NCI-H146 treated with DMSO at 0.1 percent for 48 hours (cell line): ENCODE measurements around the gene AGT.

ENCODE experiments used
- DNase-seq: peaks from one replicate; lab custom pipeline; 2025; ENCODE audit not compliant: unreplicated experiment; lab: John Stamatoyannopoulos, UW

Gene AGT

DNA sequence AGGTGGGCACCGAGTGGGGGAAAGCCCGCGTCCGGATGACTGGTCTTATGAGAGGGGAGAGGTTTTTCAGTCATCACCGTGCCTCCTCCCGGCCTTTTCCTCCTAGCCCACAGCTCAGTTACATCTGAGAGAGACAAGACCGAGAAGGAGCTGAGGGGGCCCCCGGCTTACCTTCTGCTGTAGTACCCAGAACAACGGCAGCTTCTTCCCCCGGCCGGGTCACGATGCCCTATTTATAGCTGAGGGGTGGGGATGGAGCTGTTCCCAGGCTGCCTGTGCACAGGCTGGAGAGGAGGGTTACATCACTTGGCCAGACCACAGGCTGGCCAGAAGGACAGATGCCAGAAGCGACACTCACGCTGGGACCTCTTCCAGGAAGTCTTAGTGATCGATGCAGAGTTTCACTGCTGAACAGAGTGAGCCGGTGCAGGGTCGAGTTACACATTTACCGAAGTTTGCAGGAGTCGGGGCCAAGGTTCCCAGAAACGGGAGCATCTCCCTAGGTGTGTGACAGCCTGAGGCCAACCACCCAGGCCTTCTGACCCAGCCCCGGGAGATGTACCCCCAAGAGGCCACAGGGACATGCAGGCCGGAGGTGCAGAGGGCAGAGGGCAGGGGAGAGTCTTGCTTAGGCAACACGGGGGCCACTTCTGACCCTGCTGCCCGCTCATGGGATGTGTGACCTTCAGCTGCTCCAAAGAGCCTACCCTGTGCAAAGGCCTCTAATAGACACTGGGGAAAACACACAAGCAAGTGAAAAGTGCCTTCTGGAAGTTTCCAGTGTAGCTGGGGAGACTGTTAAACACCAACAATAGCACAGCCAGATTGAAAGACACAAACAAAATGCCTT, at the start of gene AGT:
AGT (minus strand) TSS at position 208 of the 850 bp plus-strand sequence. CDS start 3,299 bp downstream, outside the sequence.
- no peak for DNase-seq

DNA sequence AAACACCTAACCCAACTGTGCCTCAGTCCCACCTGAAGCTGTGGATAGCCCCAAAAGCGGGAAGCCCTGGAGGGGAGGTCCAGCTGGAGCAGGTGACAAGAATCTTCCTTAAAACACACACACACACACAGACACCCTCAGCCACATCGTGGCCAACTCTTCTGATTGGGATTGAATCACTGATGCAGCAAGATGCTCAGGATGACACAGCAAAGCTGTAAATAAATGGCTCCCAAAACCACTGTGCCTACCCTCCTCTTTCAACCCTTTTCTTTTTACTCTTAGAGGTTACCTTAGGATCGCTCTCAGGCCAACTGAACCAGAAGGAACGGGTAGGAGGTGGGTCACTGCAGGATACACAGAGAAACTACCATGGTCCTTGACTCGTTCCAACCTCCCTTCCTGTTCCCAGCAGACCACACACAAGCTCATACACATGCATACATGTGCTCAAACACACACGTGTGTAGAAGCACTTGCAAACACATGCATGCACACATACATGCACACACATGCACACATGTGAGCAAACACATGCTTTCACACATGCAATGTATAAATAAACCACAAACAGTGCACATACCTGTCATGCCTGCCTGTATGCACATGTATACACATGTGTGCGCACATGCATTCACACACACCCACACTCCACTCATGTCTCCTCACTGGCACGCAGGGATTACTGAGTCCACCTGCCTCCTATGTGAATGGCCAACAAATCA, 47.7 kb upstream of the AGT start:
- DNase-seq: no peak

DNA sequence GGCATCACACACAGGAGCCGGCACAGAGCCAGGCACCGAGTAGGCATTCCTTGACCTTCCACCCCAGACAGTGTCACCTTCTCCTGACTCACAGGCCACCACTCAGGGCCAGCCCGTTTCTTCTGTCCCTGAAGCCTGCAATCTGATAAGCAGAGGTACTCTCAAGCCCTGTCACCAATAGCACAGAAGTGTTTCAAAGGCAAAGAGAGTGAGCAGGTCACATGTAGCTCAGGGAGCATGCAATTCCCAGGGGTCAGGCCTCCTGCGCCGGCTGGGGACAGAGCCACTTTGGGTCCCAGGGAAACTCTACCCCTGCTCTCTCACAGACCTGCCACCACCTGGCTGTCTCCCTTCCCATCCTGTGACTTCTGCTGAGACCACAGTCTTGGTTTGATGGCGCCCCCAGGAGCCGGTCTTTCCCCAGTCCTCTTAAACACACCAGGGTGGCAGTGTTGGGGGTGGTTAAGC, 46.5 kb upstream of the AGT start:
- DNase-seq: no peak

DNA sequence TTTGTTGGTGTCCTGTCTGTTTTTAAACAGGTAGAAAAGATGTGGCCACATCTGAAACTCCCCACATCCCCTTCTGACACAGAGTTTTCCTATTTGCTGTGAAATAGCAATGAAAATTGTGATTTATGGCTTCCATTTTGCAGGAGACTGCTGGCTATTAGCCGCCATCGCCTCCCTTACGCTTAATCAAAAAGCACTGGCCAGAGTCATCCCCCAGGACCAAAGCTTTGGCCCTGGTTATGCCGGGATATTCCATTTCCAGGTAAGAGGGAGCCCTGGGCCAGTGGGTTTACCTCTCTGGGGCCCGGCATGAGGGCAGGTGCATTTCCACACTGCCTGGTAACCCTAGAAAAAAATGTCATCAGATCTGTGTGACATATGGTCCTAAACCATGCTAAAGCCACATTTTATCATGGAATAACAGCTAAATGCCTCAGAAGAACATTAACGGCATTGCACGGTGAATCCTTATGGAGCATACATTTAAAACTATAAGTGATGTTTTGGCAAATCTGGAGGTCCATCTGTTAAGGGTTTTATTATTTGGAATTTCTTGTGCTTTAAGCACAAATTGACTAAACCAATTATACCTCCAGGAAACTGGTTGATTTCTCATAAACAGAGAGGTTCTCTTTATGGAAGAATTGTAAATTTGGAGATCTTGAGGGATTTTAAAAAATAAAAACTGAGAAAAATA, 45.6 kb upstream of the AGT start:
- no peak for DNase-seq

DNA sequence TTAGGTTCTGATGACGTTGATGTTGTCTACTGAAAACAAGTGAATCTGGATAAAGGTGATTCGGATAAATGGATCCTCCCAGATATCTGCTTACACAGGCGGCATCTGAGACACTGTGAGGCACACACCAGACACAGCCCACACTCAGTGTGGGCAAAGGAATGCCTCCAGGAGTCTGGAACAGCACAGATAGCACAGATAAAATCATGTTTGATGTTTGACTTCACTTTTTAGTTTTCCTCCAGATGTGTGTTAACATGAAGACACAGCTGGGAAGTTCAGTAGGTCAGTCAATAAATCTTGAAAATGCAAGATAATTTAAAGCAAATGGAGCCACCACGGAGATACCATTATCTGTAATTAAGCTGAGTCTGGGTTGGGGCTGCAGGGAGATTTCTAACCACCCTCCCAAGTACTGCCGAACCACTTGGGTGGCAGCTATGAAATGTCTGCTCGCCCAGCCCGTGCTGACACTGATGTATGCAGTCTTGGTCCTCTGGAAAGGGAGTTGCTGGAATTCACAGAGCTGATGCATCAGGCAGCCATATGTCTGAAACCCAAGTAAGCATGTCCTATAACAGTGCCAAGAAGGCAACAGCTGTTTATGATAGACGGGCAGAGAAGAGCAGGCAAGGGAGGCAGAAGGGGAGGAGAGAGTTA, 44.9 kb upstream of the AGT start:
- DNase-seq: no peak

DNA sequence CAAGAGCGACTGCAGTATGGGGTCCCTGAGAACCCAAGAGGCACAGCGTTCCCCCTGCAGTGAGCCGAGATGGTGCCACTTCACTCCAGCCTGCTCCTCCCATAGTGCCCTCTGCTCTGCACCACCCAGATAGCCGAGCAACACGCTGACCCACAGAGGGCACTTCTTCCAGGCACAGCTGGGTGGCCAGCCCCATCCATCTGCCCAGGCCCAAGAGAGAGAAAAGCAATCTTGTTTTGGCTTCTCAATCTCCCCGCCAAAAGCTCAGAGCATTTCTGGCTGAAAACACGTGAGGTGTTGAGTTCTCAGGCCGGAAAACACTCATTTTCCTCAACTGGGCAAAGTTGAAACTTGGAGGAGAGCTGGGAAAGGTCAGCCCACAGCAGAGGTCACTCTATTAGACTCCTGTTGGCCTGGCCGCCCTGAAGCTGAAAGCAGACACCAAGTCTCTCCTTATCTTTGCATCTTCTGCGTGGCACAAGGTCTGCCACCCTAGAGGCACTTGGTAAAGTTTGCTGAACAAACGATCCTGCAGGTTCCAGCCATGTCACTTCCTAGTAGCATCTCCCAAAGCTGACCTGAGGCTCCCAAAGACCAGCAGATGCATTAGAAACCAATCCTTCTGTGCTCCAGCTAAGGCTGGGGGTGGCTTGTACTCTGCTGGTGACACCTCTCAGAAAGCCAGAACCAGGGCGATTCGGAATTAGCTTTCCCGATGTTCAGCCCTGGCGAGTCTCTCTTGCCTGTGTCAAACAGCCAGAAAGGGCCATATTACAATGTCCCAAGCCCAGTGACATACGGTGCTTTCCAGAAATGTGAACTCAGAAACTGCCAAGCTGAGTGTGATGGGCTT, 44.2 kb upstream of the AGT start:
- no peak for DNase-seq

DNA sequence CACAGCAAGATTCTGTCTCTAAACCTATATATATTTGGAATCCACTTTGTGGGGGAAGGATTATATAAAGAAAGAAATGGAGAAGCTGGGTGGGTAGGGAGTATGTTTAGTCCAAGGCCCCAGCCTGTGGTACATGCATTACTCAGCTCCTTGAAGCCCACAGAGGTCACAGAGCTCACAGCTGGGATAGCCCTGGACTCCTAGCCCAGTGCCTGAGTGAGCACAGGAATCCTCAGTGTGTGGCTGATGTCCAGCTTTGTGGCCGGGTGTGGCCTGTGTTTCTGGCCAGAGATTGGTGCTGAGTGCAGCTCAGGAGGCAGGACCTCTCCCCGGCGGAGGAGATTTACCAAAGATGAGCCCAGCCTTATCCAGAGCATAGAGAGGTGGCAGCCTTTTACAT, 40.9 kb upstream of the AGT start:
- DNase-seq: no peak

DNA sequence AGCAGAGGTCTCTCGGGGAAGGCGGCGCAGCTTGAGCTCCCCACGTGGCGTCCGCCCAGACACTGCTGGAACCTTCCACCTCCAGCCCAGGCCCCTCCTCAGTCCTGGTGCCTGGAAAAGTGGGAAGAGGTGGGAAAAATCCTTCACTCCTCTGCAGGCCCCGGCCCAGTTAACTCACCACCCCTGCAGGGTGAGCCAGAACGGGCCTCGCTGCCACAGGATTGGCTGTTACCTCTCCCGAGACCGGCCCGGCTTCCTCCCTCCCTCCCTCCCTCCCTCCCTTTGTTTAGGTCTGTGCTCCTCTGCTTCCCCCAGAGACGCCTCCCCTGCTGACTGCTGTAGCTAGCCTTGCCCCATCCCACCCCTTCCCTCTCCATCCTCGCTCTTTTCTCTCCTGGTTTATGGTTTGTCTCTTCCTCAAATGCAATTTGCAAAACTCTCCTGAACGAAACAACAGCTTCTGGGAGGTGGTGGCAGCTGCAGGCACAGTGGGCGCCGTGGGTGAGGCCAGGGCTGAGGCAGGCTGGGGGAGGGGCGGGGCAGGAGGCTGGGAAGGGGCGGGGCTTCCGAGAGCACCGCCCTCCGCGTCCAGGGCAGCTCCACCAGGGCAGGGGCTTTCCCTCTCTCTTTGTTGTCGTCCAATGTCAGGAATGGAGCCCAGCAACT, 39.8 kb upstream of the AGT start:
- DNase-seq: peak; percentile 54

DNA sequence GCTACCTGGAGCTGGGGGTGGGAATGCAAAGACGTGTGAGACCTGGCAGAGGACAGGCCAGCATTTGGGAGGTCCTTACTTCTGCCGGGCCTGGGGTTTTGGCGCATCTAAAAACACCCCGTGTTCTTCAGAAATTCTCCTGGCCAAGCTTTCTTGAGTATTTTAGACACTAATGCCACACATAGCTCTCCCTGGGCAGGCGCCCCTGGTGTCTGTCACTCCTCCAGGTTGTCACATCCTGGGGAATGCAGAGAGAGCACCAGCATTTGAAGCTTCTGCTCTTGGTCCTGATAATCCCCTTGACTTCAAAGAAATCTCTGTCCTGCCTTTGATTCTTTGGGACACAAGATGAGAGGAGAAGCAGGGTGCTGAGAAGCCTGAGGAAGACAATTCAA, 39.3 kb upstream of the AGT start:
- no peak for DNase-seq

DNA sequence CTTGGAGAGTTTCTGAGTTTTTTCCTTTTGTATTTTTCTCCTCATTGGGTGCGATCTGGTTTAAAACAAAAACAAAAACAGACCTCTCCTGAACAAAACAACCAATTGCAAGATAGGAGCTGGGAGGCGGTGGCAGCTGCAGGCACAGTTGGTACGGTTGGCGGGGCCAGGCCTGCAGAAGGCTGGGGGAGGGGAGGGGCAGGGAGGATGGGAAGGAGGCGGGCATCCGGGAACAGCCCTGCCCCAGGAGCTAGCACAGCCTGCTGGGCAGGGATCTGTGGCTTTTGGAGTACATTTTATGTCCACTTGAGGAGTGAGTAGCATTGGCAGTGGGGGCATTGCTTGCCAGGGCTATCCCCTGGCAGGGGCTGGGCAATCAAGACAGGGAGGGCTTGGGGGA, 38.5 kb upstream of the AGT start:
- peak; percentile 22 for DNase-seq

DNA sequence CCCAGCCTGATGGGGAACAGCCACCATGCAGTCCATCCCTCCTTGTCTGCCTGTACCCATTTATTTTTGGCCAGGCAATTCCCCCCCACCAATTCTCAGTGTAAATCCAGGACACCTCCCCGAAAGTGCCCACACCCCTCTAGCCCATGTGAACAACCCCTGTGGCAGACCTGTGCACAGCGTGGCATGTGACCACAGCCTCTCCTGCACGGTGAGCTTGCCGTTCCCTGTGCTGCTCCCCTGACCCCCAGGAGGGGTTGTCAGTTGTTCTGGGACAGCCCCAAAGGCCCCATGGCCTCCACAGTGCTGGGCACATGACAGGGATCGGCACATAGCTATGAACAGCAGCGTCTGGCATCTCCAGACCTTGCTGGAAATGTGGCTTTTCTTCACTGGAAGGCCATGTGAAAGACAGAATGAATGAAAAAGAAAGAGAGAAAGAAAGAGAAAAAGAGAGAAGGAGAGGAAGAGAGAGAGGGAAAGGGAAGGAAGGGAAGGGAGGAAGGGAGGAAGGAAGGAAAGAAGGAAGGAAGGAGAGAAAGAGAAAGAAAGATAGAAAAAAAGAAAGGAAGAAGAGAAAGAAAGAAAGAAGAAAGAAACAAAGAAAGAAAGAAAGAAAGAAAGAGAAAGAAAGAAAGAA, 37.2 kb upstream of the AGT start:
- no peak for DNase-seq

DNA sequence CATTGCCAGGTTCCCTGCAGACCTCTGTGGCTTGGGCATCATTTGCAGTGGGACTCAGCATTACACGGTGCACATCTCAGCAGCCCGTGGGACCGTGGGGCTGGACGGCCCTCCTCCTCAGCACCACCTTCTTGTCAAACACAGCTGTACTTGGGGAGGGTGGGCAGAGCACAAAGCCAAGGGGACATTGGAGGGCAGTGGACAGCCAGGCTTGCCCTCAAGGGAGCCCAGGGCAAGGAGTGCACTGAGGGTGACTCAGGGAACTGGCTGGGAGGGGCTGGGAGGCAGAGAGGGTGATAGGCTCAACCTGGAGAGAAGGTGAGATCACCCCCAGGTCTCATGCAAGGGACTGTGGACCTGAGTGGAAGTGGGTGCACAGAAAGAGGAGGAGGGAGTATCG, 36.7 kb upstream of the AGT start:
- no peak for DNase-seq

DNA sequence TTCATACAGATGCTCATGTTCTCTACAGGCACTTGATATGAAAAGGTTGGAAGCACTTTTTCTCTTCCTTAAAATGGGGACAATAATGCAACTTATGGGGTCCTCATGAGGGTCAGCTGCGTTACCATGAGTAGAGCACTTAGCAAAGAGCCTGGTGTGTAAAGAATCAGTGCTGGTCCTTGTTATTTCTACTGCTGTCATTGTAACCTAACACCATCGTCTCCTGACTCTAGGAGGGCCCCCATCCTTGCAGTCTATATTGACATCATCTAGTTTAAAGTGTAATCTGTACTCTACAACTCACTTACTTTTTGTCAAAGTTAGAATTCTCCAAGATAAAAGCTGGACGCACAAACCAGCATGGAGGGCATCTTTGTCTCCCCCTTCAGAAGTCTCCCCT, 35.7 kb upstream of the AGT start:
- DNase-seq: no peak

DNA sequence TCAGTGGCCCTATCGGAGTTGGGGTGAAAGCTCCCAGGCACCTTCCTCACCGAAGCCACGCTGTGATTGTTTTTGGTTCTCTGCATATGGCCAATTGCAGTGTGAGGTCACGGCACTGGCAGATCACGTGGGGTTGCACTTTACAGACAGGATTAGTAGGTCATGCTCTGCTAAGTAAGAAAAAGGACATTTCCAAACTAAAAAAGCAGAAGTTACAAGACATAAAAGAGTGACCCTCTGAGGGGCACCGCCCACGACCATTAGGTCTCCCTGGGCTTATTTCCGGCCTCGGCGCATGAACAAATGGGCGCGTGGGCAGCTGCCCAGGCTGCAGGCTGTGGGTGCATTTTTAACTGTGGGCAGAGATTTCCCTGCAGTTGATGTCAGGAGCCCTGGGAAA, 35.2 kb upstream of the AGT start:
- no peak for DNase-seq

DNA sequence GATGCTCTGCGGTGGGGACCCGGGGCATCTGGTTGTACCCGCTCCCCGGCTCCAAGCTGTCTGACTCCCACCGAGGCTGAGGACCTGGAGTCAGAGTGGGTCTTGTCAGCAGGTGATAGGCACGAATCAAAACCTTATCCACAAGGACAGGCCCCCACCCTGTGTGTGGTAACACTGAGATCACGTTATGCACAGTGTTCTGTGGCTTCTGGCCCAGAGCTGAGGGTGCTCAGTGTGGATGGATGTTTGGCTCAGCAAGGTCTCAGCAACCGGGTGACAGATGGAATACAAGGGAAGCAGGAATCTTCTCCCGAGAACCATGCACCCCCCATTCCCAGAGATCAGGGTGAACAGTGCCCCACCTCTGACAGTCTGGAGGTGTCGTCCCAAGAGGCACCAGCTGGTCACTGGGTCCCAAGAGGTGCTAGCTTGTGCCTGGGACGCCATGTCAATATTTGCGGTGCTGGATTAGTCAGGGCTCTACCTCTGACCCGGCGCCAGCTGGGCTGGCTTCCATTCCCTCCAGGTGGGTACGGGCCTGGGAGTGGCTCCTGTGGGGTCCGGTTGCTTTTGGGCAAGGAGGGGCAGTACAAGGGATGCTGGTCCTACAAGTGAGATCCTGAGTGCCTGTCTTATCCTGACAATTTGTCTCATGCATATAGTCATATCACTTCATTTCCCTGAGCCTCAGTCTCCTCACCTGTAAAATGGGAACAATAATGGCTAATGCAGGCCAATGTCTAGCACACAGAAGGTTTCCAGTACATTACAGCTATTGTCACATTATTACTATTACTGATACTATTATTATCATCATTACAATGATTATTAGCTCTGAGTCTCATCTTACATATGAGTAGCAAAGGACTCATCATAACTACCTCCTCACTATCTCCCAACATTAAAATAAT, 34.2 kb upstream of the AGT start:
- no peak for DNase-seq

DNA sequence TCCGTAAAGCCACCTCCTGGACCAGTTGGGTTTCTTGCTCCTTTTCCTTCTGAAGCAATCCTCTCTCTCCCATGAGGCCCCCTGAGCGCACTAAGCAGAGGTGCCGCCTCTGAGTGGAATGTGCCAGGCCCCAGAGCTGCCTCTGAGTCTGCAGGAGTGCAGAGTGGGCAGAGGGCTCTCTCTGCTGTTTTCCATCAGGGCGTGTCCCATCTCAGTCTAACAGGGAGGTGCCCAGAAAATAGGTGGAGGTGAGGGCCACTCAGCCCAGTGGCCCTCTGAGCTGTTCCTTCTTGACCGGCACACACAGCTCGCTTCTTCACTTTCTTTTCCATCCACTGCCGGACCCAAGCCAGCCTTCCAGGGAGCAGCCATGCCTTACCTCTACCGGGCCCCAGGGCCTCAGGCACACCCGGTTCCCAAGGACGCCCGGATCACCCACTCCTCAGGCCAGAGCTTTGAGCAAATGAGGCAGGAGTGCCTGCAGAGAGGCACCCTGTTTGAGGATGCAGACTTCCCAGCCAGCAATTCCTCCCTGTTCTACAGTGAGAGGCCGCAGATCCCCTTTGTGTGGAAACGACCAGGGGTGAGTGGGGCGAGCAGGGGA, 33.3 kb upstream of the AGT start, which contains the start of gene CAPN9:
CAPN9 (plus strand) TSS at position 262 of the 604 bp plus-strand sequence; CDS start at position 371, 109 bp downstream.
- no peak for DNase-seq

DNA sequence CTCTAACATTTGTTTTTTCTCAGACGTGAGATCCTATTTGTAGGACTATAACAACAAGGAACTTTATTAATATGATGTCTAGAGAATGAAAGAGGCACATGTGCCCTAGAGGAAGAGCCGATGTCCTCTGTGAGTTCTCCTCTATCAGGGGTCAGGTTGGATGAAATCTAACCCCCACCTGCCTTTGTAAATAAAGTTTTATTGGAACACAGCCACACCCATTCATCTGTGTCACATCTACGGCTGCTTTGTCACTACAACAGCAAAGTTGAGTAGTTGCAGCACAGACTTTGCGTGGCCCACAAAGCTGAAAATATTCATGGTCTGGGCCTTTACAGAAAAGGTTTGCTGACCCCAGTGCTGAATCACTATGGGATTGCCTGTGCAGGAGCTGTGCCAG, 32.7 kb upstream of the AGT start:
- no peak for DNase-seq

DNA sequence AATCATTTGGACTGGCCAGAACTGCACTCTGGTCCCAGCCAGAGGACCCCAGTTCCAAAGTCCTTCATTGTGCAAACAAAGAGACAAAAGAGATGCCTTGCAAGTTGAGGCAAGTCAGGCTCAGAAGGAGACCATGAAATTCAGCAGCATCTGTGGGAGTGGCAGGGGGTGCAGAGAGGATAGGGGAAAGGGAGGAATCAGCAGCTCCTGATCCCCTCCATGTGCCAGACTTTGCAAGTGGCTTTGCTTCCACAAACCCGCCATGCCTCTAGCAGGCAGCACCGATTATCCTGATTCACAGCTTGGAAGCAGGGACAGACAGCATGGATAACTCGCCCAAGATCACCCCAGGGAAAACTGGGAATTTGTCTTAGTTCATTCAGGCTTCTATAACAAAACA, 31.1 kb upstream of the AGT start:
- peak; percentile 17 for DNase-seq
